K562 (cell line): ENCODE measurements around the gene CAVIN1. TPM values are rescaled to one million over a fixed set of nuclear protein-coding genes. Genes with fewer than 3 reads are reported as not detected.
A peak's percentile ranks its signal among the peaks of the same experiment; 100 is the strongest.

ENCODE experiments used
- MXI1 ChIP-seq: IDR thresholded peaks from 2 replicates; pipeline ENCODE4 v1.6.1; 2011; ENCODE audit warnings: low read depth, mild to moderate bottlenecking, improper control_type of control experiment, low read length
- TEAD4 ChIP-seq, 2 experiments: sonication (generic) in 1 of 2; formaldehyde crosslinking in 1 of 2; IDR thresholded peaks; 2 replicates each; pipeline versions ENCODE4 v1.6.1 to v1.8.0; 2012 to 2022; ENCODE audit warnings: borderline replicate concordance in 1 of 2, inconsistent platforms in 1 of 2, low read length in 1 of 2, mild to moderate bottlenecking in 1 of 2, missing genetic modification reagents in 1 of 2
- polyA plus RNA-seq, 8 experiments: library from polyadenylated mRNA; depleted of rRNA in 4 of 8; stranded (reverse) in 5 of 8; unstranded in 3 of 8; fragments of >200 nt; fragmentation: Nextera tagmentation in 2 of 8; fragmentation: Illumina TruSeq in 1 of 8; extraction: Ambion mirVana in 2 of 8; extraction: Trizol in 1 of 8; gene quantifications; 2 replicates each; pipeline versions ENCODE4 v1.2.1 to v1.2.3, GENCODE V29; 2011 to 2014; ENCODE audit warnings: inconsistent platforms in 1 of 8, missing spikeins in 1 of 8
- total RNA-seq, 7 experiments: library from RNA; depleted of rRNA in 6 of 7; stranded (reverse); fragments of >200 nt in 6 of 7; fragmentation: Illumina TruSeq in 2 of 7; extraction: Trizol in 2 of 7; gene quantifications; 2 replicates each; pipeline versions ENCODE4 v1.2.1 to v1.2.3, GENCODE V29; 2011 to 2021; ENCODE audit warnings: low replicate concordance in 1 of 7
- TF ChIP-seq, protein P1 (sequence below): fragments of 450-650 bp; formaldehyde crosslinking; IDR thresholded peaks from 2 replicates; pipeline ENCODE4 v1.4.0; 2022; ENCODE audit warnings: mild to moderate bottlenecking, moderate library complexity
- TF ChIP-seq, protein P2 (sequence below): sonication (generic); formaldehyde crosslinking; IDR thresholded peaks from 2 replicates; pipeline ENCODE4 v1.4.0; 2020; ENCODE audit warnings: mild to moderate bottlenecking, missing genetic modification reagents
- TF ChIP-seq, protein P3 (sequence below): fragments of 150-350 bp; conservative IDR thresholded peaks from 2 replicates; pipeline ENCODE4 v1.6.1; 2014; ENCODE audit warnings: low read length
- TF ChIP-seq, protein P4 (sequence below): fragments of 200-800 bp; sonication (Bioruptor generic); IDR thresholded peaks from 2 replicates; pipeline ENCODE4 v1.6.1; 2017; ENCODE audit warnings: missing genetic modification characterization, missing compliant biosample characterization
- TF ChIP-seq, protein P5 (sequence below): fragments of 450-650 bp; IDR thresholded peaks from 2 replicates; pipeline ENCODE4 v1.6.1; 2017; ENCODE audit warnings: antibody characterized with exemption, mild to moderate bottlenecking
- TF ChIP-seq, protein P6 (sequence below), 2 experiments: fragments of 450-650 bp; IDR thresholded peaks; 2 replicates each; pipeline ENCODE4 v1.6.1; 2016

CAVIN1 gene
- total and polyA plus RNA-seq, 9 of the 15 experiments (the other 6 are each of a cell fraction or from before 2014, with no cell fraction given) = 6.8 to 162 (median 74.5) TPM

DNA sequence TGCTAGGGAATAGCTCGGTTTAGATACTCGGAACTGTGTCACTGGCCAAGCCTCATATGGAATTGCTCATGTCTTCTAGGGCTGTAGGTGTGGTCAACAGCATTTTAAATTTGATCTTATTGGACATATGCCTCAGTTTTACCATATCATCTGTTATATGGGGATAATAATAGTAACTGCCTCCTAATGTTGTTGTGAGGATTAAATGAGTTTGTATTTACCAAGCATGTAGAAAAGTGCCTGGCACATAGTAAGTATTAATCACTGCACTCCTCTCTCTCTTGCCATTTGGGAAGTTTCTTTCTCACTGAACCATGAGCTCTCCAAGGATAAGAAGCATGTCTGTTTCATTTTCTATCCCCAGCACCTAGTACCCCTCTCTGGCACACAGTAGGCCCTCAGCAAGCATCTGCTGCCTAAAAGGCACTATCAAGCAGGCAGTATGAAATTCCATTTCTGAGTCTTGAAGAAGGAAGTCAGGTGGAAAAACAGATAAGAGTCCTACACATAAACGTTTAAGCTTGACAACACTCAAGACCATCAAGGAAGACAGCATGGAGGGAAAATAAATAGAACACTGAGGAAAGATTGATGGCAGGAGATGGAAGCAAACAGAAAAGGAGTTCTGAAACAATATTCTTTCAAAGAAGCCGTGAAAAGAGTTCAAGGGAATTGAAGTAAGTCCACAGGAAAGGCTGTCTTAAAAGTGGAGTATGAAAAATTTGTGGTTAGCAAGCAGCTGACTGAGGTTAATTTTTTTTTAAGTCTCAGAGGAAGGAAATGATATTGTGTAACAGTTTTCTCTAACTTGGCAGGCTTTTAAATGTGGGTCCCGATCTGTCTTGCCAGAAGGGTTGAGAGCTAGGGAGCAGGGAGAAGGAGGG, 33.4 kb upstream of the CAVIN1 start (continued):
- TF ChIP-seq, protein P1, sequence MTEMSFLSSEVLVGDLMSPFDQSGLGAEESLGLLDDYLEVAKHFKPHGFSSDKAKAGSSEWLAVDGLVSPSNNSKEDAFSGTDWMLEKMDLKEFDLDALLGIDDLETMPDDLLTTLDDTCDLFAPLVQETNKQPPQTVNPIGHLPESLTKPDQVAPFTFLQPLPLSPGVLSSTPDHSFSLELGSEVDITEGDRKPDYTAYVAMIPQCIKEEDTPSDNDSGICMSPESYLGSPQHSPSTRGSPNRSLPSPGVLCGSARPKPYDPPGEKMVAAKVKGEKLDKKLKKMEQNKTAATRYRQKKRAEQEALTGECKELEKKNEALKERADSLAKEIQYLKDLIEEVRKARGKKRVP (CRISPR knock-in tag) = no peak
- TF ChIP-seq, protein P2, sequence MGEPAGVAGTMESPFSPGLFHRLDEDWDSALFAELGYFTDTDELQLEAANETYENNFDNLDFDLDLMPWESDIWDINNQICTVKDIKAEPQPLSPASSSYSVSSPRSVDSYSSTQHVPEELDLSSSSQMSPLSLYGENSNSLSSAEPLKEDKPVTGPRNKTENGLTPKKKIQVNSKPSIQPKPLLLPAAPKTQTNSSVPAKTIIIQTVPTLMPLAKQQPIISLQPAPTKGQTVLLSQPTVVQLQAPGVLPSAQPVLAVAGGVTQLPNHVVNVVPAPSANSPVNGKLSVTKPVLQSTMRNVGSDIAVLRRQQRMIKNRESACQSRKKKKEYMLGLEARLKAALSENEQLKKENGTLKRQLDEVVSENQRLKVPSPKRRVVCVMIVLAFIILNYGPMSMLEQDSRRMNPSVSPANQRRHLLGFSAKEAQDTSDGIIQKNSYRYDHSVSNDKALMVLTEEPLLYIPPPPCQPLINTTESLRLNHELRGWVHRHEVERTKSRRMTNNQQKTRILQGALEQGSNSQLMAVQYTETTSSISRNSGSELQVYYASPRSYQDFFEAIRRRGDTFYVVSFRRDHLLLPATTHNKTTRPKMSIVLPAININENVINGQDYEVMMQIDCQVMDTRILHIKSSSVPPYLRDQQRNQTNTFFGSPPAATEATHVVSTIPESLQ (CRISPR knock-in tag) = no peak
- TF ChIP-seq MXI1 (no peak), TEAD4 (IDR thresholded peaks at IDR 0.05; ENCODE audit: low read length) (peak; percentile 93), TEAD4 (CRISPR knock-in tag; IDR thresholded peaks at IDR 0.05; ENCODE audit: borderline replicate concordance) (no peak)
- TF ChIP-seq, protein P3, sequence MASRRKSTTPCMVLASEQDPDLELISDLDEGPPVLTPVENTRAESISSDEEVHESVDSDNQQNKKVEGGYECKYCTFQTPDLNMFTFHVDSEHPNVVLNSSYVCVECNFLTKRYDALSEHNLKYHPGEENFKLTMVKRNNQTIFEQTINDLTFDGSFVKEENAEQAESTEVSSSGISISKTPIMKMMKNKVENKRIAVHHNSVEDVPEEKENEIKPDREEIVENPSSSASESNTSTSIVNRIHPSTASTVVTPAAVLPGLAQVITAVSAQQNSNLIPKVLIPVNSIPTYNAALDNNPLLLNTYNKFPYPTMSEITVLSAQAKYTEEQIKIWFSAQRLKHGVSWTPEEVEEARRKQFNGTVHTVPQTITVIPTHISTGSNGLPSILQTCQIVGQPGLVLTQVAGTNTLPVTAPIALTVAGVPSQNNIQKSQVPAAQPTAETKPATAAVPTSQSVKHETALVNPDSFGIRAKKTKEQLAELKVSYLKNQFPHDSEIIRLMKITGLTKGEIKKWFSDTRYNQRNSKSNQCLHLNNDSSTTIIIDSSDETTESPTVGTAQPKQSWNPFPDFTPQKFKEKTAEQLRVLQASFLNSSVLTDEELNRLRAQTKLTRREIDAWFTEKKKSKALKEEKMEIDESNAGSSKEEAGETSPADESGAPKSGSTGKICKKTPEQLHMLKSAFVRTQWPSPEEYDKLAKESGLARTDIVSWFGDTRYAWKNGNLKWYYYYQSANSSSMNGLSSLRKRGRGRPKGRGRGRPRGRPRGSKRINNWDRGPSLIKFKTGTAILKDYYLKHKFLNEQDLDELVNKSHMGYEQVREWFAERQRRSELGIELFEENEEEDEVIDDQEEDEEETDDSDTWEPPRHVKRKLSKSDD = no peak
- TF ChIP-seq, protein P4, sequence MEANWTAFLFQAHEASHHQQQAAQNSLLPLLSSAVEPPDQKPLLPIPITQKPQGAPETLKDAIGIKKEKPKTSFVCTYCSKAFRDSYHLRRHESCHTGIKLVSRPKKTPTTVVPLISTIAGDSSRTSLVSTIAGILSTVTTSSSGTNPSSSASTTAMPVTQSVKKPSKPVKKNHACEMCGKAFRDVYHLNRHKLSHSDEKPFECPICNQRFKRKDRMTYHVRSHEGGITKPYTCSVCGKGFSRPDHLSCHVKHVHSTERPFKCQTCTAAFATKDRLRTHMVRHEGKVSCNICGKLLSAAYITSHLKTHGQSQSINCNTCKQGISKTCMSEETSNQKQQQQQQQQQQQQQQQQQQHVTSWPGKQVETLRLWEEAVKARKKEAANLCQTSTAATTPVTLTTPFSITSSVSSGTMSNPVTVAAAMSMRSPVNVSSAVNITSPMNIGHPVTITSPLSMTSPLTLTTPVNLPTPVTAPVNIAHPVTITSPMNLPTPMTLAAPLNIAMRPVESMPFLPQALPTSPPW = no peak
- TF ChIP-seq, protein P5, sequence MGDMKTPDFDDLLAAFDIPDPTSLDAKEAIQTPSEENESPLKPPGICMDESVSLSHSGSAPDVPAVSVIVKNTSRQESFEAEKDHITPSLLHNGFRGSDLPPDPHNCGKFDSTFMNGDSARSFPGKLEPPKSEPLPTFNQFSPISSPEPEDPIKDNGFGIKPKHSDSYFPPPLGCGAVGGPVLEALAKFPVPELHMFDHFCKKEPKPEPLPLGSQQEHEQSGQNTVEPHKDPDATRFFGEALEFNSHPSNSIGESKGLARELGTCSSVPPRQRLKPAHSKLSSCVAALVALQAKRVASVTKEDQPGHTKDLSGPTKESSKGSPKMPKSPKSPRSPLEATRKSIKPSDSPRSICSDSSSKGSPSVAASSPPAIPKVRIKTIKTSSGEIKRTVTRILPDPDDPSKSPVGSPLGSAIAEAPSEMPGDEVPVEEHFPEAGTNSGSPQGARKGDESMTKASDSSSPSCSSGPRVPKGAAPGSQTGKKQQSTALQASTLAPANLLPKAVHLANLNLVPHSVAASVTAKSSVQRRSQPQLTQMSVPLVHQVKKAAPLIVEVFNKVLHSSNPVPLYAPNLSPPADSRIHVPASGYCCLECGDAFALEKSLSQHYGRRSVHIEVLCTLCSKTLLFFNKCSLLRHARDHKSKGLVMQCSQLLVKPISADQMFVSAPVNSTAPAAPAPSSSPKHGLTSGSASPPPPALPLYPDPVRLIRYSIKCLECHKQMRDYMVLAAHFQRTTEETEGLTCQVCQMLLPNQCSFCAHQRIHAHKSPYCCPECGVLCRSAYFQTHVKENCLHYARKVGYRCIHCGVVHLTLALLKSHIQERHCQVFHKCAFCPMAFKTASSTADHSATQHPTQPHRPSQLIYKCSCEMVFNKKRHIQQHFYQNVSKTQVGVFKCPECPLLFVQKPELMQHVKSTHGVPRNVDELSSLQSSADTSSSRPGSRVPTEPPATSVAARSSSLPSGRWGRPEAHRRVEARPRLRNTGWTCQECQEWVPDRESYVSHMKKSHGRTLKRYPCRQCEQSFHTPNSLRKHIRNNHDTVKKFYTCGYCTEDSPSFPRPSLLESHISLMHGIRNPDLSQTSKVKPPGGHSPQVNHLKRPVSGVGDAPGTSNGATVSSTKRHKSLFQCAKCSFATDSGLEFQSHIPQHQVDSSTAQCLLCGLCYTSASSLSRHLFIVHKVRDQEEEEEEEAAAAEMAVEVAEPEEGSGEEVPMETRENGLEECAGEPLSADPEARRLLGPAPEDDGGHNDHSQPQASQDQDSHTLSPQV = 0 out of 2 replicates have a peak, but pooled peaks have one; percentile 60
- TF ChIP-seq, protein P6, sequence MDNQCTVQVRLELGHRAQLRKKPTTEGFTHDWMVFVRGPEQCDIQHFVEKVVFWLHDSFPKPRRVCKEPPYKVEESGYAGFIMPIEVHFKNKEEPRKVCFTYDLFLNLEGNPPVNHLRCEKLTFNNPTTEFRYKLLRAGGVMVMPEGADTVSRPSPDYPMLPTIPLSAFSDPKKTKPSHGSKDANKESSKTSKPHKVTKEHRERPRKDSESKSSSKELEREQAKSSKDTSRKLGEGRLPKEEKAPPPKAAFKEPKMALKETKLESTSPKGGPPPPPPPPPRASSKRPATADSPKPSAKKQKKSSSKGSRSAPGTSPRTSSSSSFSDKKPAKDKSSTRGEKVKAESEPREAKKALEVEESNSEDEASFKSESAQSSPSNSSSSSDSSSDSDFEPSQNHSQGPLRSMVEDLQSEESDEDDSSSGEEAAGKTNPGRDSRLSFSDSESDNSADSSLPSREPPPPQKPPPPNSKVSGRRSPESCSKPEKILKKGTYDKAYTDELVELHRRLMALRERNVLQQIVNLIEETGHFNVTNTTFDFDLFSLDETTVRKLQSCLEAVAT (IDR thresholded peaks at IDR 0.05) = peak; percentile 72 to 83; a peak in 3 of 4 replicates
